Measurements from ENCODE around the gene SLC47A1.

DNA sequence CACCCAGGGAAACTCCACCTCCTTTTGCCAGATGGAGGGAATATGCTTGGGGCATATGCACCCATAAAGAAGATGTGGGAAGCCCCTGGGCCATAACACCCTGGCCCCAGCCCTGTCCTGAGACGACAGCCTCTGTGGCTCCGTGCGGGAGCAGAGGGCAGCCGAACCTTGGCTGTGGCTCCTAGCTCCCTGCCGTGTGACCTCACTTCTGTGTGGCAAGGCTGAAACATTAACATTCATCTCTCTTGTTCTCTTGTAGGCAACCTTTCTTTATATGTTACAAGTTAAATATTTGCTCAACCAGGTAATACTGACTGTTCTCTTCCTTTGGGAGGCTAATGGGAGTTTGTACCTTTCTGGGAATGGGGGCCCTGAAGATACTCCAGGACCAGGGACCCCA, 17.5 kb downstream of the SLC47A1 start:
- TF ChIP-seq GATA2 (IDR thresholded peaks at IDR 0.05; ENCODE audit: low read depth, low read length) (no peak), GATA3 (IDR thresholded peaks at IDR 0.05; ENCODE audit: low read depth, low read length) (no peak)

All from SH-SY5Y (cell line).